Panc1 (cell line): ENCODE results near the gene DCST2.

Experiments
- SIN3A ChIP-seq: IDR thresholded peaks from 2 replicates; pipeline ENCODE4 v1.6.1; 2012; ENCODE audit warnings: low read depth, mild to moderate bottlenecking, low read length, moderate library complexity, borderline replicate concordance; ENCODE audit not compliant: insufficient read depth
- TCF7L2 ChIP-seq: IDR thresholded peaks from 2 replicates; pipeline ENCODE4 v1.6.1; 2011; ENCODE audit warnings: mild to moderate bottlenecking, low read depth, low read length, inconsistent platforms
- TF ChIP-seq, protein P1 (sequence below): fragments of 450-650 bp; IDR thresholded peaks from 2 replicates; pipeline ENCODE4 v1.5.1; 2017; ENCODE audit warnings: mild to moderate bottlenecking

DNA sequence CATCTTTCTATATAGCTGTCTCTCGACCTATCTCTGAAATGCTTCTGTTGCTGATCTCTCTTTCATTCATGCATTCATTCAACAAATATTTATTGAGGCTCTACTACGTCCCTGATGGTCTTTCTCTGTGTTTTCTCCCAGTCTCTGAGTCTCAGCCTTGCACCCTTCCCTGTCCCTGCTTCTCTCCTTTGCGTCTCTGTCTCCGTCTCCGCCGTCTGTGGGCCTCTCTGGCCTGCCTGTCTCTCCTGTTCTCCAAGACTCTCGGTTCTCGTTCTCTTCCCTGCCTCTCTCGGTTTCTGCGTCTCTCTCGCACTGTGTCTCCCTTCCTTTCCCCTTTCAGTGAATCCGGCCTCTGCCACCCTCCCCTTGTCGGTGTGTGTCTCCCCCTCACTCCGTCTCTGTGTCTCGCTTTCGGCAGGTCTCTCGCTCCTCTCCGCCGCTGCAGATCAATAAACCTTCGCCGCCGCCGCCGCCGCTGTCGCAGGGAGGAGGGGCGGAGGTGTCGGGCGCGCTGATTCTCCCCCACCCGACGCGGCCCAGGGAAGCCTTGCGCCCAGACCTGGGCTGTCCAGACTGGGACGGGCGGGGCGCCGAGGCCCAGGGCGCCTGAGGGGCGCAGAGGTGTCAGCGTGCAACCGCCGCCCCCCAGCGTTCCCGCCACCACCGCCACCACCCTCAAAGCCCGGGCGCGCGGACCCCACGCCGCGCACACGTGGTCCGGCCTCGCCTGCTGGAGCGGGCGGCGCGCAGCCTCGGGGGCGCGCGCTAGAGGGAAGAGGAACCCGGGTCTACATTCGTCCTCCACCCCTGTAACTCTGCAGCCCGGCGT, 48.1 kb upstream of the DCST2 start:
- TF ChIP-seq, protein P1, sequence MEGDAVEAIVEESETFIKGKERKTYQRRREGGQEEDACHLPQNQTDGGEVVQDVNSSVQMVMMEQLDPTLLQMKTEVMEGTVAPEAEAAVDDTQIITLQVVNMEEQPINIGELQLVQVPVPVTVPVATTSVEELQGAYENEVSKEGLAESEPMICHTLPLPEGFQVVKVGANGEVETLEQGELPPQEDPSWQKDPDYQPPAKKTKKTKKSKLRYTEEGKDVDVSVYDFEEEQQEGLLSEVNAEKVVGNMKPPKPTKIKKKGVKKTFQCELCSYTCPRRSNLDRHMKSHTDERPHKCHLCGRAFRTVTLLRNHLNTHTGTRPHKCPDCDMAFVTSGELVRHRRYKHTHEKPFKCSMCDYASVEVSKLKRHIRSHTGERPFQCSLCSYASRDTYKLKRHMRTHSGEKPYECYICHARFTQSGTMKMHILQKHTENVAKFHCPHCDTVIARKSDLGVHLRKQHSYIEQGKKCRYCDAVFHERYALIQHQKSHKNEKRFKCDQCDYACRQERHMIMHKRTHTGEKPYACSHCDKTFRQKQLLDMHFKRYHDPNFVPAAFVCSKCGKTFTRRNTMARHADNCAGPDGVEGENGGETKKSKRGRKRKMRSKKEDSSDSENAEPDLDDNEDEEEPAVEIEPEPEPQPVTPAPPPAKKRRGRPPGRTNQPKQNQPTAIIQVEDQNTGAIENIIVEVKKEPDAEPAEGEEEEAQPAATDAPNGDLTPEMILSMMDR, result no peak
- TF ChIP-seq SIN3A (no peak), TCF7L2 (peak; percentile 10; the same call in 1 of the 2 replicates)
